H4 (cell line): Measurements from ENCODE around the gene IRF9. TPM values are rescaled to one million over a fixed set of nuclear protein-coding genes. Genes with fewer than 3 reads are reported as not detected.

Experiments
- DNase-seq: peaks from one replicate; pipeline ENCODE4 v3.0.0-alpha.2; 2015; ENCODE audit warnings: low spot score
- total RNA-seq: library from RNA; depleted of rRNA; stranded (reverse); fragments of >200 nt; shearing (Covaris generic); gene quantifications from 2 replicates; pipeline ENCODE4 v1.2.3, GENCODE V29; 2014; rRNA removed

The IRF9 gene
- total RNA-seq: 75.0 and 84.3 TPM in 2 replicates

GRCh38 chr14:24160850-24161804, at the start of gene IRF9:
Gene IRF9, plus strand, starts transcription at chr14:24161265. Its CDS starts 880 bp downstream, at chr14:24162145.
- DNase-seq: peak; percentile 95

- DNase-seq: no peak
Measured at GRCh38 chr14:24113379-24113800, 47.7 kb upstream of the IRF9 start.

- peak; percentile 86 for DNase-seq
Measured at GRCh38 chr14:24113801-24114531, 47.1 kb upstream of the IRF9 start.

GRCh38 chr14:24114532-24115421, 46.3 kb upstream of the IRF9 start, which contains the start of the genes DCAF11 and NRL:
Gene DCAF11, plus strand, starts transcription at chr14:24114777. Its CDS starts 818 bp downstream, at chr14:24115595.
Gene NRL, minus strand, starts transcription at chr14:24114949. Its CDS starts 32,101 bp downstream, at chr14:24082848.
- peak; percentile 100 for DNase-seq

- DNase-seq: no peak
Measured at GRCh38 chr14:24115422-24116127, 45.5 kb upstream of the IRF9 start.

GRCh38 chr14:24116128-24116814, 44.8 kb upstream of the IRF9 start:
- no peak for DNase-seq

- no peak for DNase-seq
Measured at GRCh38 chr14:24117179-24117578, 43.9 kb upstream of the IRF9 start.

- DNase-seq: no peak
Measured at GRCh38 chr14:24119691-24120090, 41.4 kb upstream of the IRF9 start.

- no peak for DNase-seq
Measured at GRCh38 chr14:24121210-24121609, 39.9 kb upstream of the IRF9 start.

GRCh38 chr14:24122416-24122815, 38.6 kb upstream of the IRF9 start:
- DNase-seq: no peak

- DNase-seq: no peak
Measured at GRCh38 chr14:24122898-24123297, 38.2 kb upstream of the IRF9 start.

- DNase-seq: no peak
Measured at GRCh38 chr14:24123424-24124417, 37.3 kb upstream of the IRF9 start.

GRCh38 chr14:24126939-24127338, 34.1 kb upstream of the IRF9 start:
- no peak for DNase-seq

GRCh38 chr14:24127673-24128072, 33.4 kb upstream of the IRF9 start:
- DNase-seq: no peak

- DNase-seq: no peak
Measured at GRCh38 chr14:24129410-24129998, 31.6 kb upstream of the IRF9 start.

- DNase-seq: no peak
Measured at GRCh38 chr14:24130380-24130716, 30.7 kb upstream of the IRF9 start, which contains the start of gene FITM1. Gene FITM1, plus strand, starts transcription at chr14:24130659. Its CDS starts 905 bp downstream, at chr14:24131564.

GRCh38 chr14:24130717-24131548, 30.1 kb upstream of the IRF9 start:
- no peak for DNase-seq

GRCh38 chr14:24131549-24131966, 29.5 kb upstream of the IRF9 start:
- DNase-seq: no peak
